HG03025 (cell line): ENCODE results near the gene SERINC3.

Experiments
- ATAC-seq: cut with Tn5 transposase; IDR thresholded peaks from one replicate; pipeline ENCODE4 v1.9.1; 2021; ENCODE audit warnings: mild to moderate bottlenecking, moderate library complexity; ENCODE audit not compliant: unreplicated experiment, low FRiP score

SERINC3 gene

GRCh38 chr20:44468044-44468782 is 53.7 kb downstream of the SERINC3 start:
- ATAC-seq: no peak

DNA sequence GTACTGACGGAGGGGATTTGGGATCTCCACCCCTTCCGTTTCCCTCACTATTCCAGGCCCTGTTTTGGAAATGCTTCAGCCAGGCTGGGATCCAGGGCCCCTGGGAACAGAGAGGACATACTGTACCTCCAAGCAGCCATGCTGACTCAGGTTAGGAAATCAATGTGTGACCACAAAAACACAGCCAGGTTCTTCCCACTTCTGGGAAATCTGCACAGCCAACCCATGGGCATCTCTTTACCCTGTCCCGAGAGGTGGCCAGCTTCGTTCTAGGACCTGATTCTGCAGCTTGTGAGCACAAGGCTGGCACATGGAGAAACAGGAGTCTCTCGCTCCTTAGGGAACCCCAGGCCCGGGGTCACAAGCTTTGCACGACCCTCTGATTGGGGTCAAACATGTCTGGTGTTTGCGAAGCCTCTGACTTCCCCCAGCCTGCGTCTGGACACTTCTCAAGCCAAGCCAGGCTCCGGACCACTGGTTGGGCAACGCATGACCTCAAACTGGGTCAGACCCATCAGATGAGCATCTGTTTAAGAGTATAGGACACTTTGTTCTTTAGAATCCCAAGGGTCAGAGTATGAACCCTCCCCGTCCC is 54.5 kb downstream of the SERINC3 start:
- ATAC-seq: no peak

DNA sequence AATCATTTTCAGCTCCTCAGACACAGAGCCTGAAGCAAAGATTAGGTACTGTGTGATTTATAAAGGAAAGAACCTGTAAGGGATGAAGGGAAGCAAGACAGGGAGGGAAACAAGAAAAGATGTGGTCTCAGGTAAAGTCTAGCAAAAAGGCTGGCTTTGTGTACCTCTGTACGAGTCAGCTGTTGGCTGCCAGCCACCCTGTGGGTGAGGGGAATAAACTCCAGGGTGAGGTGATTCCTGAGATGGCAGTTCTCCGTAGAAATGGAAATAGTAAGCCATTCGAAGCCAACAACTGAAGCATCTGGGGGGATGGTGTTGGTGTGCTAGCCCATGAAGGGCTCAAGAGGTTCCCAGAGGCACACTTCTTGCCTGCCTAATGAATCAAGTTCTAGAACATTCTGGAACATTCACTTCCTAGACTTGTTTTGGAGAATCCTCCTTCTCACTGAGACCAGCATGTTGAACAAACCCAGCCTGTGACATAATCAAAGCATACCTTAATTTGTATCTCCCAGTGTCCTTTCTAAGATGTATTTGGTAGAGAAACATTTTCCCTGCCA is 56.8 kb downstream of the SERINC3 start:
- ATAC-seq: no peak

DNA sequence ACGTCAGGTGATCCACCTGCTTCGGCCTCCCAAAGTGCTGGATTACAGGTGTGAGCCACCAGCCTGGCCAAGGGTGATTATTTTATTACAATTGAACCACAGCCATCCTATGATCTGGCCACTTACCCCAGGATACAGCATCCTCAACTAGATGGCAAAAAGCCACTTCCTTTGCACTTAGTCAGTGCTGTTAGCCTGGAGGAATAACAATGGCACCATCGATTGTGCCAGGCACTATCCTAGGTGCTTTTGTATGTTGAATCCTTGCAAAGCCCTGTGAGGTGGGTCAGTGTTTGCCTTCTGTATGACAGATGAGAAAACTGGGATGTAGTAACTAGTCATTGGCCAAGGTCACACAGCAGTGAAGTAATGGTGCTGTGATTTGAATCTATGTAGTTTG is 57.4 kb downstream of the SERINC3 start:
- ATAC-seq: no peak

DNA sequence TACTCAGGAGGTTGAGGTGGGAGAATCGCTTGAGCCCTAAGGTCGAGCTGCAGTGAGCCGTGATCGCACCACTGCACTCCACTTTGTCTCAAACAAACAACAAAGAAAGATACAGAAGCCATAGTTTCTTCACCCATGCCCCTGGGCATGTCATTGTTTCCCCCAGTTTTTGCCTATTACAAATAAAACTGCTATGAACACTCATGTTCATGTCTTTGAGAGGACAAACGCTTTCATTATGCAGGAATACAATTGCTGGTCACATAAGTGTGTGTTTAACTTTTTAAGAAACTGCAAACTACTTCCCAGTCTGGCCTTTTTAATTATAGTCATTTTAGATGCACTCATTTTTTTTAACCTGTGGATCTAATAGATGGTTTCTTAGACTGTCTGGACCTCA is 58.4 kb downstream of the SERINC3 start:
- ATAC-seq: no peak

DNA sequence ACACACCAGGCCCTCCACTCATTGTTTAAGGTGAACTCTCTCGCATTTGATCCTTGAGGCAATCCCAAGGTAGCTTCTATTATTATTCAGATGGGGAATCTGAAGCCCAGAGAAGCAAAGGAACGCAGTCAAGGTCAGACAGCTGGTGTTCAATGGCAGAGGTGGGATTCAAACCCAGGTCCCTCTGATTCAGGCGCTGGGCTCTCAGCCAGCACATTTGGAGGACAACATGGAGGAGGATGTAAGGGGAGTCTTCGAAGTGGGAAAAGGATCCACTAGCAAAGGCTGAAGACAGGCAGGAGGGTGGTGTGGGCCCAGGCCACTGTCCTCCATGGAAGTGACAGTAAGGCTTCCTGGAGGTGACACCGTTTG is 60.1 kb downstream of the SERINC3 start:
- no peak for ATAC-seq

DNA sequence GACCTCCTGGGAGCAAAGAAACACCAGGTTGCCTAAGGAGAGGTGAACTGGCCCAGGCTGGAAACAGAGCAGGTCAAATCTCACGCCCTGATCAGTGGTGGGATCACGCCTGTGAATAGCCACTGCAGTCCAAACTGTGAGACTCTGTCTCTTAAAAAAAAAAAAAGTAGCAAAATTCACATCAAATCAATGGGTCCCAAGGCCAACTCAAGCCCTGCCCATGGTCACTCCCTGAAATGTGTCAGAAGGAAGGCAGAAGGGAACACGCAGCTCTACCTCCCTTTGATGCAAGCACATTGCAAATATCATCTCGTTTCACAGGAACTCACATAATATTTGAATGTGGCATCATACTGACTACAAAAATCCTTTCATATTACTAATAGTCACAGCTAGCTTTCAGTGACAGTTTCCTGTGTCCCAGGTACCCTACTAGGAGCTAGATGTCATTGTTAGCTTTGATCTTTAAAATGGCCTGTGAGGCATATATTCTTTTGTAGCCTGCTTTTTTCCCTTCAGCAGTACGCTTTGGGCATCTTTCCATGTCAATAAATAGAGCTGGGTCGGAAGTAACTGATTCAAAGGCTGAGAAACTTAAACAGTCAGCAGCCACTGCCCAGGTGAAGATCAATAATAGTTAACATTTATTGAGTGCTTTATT is 60.6 kb downstream of the SERINC3 start:
- ATAC-seq: no peak

DNA sequence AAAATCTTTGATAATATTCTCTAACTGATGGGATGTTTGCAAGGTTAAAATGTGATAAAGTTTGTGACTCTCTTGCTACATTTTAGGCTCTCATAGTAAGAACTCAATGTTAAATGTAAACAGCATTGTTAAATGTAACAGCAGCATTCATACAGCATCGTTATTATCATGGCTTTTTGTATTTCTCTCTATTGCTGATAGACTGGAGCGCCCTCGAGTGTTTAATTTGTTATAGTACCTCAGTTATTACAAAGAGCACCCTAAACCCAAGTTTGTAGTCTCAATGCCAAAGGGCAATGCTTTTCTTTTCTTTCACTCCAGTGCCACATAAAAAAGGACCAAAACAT is 61.1 kb downstream of the SERINC3 start:
- no peak for ATAC-seq

DNA sequence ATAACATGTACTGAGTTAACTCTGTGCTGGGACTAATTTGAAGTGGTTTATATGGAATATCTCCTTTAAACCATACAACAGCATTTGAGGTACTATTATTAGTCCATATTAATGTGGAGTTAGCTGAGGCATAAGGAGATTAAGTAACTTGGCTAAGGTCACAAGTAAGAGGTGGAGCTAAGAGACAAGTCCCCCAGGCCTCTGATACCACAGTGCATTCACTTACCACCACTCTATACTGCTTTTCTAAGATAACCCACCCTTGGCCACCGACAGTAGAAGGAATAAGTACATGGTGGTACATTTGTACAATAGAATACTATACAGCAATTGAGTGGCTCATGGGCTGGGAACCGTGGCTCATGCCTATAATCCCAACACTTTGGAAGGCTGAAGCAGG is 62.6 kb downstream of the SERINC3 start:
- ATAC-seq: no peak

- no peak for ATAC-seq
Observed at GRCh38 chr20:44457016-44457415, 64.9 kb downstream of the SERINC3 start.

- no peak for ATAC-seq
Observed at GRCh38 chr20:44456611-44457010, 65.3 kb downstream of the SERINC3 start.

- ATAC-seq: no peak
Observed at GRCh38 chr20:44455126-44455525, 66.7 kb downstream of the SERINC3 start.

DNA sequence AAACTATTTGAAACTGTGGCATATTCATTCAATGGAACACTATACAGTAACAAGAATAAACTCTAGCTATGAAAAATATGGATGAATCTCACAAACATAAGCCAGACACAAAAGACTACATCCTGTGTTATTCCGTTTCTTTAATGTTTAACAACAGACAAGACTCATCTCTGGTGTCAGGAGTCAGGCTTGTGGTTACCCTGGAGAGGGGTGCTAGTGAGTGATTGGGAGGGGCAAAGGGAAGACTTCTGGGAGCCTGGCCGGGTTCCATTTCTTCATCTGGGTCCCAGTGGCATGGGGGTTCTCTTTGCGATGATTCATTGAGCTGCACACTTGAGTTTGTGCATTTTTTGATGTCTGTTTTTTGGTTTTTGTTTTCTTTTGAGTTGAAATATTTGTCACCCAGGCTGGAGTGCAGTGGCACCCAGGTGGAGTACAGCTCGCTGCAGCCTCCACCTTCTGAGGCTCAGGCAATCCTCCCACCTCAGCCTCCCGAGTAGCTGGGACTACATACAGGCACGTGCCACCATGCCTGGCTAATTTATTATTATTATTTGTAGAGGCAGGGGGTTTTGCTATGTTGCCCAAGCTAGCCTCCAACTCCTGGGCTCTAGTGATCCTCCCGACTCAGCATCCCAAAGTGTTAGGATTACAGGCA is 67.4 kb downstream of the SERINC3 start:
- no peak for ATAC-seq

GRCh38 chr20:44450903-44451450 is 70.9 kb downstream of the SERINC3 start:
- ATAC-seq: no peak

GRCh38 chr20:44450281-44450889 is 71.5 kb downstream of the SERINC3 start:
- ATAC-seq: no peak

GRCh38 chr20:44449864-44450263 is 72.0 kb downstream of the SERINC3 start:
- ATAC-seq: no peak

- no peak for ATAC-seq
Observed at GRCh38 chr20:44448753-44449546, 72.9 kb downstream of the SERINC3 start.

DNA sequence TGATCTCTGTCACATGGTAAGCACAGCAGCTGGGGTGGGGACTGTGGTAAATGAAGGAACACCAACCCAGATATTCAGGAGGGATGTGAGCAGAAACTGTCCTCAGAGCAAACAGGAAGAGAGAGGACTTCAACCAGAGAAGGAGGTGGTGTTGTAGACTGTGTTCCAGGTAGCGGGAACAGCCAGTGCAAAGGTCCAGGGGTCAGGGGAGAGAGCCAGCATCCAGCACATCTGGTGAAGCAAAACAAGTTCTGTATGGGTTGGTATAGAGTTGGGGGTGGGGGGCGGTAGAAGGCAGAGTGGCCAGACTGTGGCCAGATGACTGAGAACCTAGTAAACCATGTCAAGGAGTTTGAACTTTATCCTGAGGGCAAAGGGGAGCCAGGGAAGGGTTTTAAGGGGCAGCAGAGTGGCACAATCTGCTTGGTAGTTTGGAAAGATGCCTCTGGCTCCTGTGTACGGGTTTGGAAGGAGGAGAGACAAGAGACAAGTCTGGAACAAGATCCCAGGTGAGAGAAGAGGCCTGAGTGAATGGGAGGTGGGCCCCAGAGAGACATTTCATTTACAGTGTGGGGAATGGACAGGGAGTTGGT is 73.9 kb downstream of the SERINC3 start:
- ATAC-seq: no peak
